ENCODE results near the gene PTEN. TPM values are rescaled to one million over a fixed set of nuclear protein-coding genes. Genes with fewer than 3 reads are reported as not detected.

Gene PTEN
- total RNA-seq, 1 experiment from 2014 or later, result 33.3 TPM

GRCh38 chr10:87976101-87976743 is 112.8 kb downstream of the PTEN start:
- DNase-seq (ENCODE audit: low read depth), result no peak

DNA sequence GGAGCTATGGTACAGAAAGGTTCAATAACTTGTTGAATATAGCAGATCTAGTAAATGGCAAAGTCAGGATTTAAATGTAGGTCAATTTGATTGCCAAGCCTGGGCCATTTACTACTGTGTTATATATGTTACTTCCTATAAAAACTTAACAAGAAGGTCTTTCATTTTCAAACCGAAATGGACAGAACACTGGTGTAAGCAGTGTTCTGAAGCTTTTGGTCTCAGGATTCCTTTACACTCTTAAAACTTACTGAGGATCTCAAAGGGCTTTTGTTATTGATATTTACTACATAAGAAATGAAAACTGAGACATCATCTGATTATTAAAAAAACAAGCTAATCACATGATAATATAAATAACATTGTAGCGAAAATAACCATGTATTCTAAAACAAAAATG is 114.7 kb downstream of the PTEN start:
- DNase-seq (ENCODE audit: low read depth), result no peak

GRCh38 chr10:87979847-87980246 is 116.4 kb downstream of the PTEN start:
- DNase-seq (ENCODE audit: low read depth), result no peak

GRCh38 chr10:87983716-87984115 is 120.3 kb downstream of the PTEN start:
- no peak for DNase-seq (ENCODE audit: low read depth)

DNA sequence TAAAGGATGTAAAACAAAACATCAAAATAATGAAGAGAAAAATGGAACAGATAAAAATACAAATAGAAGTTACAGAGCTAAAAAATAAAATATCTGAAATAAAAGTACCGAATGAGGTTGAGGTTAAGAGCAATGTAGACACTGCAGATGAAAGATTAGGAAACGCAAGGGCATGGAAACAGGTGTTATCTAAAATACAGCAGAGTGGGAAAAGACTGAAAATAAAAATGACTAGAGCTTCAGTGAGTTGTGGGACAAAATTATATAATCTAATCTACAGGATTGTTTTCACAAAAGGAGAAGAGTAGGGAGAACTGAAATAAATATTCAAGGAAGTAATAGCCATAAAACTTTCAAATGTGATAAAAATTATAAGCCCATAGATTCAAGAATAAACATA is 123.8 kb downstream of the PTEN start:
- DNase-seq (ENCODE audit: low read depth), result no peak

GRCh38 chr10:87991946-87992345 is 128.5 kb downstream of the PTEN start:
- DNase-seq (ENCODE audit: low read depth), result no peak

GRCh38 chr10:88004451-88004850 is 141.0 kb downstream of the PTEN start:
- DNase-seq (ENCODE audit: low read depth), result no peak

GRCh38 chr10:88006261-88006660 is 142.8 kb downstream of the PTEN start:
- DNase-seq (ENCODE audit: low read depth), result no peak

DNA sequence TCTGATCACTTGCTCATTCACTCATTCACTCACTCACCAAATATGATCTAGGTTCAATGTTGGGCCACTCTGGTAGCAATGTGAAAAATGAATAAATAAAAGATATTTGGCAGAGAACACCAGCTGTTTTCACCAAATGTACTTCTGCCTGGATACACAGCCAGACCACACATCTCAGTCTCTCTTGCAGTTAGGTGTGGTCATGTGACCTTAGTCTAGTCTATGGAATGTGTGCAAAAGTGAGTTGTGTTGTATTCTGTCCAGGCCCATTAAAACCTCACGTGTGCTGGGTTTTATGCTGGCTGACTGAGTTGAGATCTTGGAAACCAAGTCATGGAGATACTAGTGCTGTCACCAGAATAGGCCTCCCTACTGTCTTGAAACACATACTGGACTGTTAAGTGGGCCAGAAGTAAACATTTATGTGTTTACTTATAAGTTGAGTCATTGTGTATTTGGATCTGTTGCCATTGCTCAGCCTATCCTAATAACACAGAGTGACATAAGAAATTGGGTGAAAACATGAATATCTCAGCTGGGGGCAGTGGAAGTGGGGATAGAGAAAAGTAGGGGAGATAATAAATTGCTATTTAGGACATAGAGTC is 145.5 kb downstream of the PTEN start:
- DNase-seq (ENCODE audit: low read depth), result no peak

- DNase-seq (ENCODE audit: low read depth), result no peak
These were observed 149.2 kb downstream of the PTEN start for GRCh38 chr10:88012641-88013040.

- no peak for DNase-seq (ENCODE audit: low read depth)
These were observed 154.4 kb downstream of the PTEN start for GRCh38 chr10:88017781-88018180.

DNA sequence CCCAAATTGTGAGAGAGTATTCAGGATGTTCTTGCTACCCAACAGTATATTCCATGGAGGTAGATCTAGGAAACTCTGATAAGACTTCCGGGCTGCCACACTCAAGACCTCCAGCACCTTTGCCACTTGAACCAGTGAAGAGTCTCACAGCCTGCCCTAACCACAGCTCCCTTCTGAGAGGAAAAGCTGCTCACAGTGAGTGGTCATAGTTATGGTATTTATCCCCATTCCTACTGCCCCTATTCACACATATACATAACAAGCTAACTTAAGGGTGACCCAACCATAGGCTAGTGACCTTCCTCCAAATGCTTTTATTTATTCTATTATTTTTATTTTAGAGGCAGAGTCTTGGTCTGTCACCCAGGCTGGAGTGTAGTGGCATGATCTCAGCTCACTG is 156.3 kb downstream of the PTEN start:
- DNase-seq (ENCODE audit: low read depth), result no peak

Other genes with a start within 250 kb of the PTEN start
- gene PAPSS2, start 203.7 kb upstream of the PTEN start, total RNA-seq (2014; rRNA removed; shearing (Covaris generic)), result 6.3 and 9.9 TPM in 2 replicates
- 33.9 and 35.5 TPM in 2 replicates for gene ATAD1, start 45.4 kb upstream of the PTEN start, total RNA-seq (2014; rRNA removed; shearing (Covaris generic))
- 0.12 TPM in 1 of 2 replicates, not detected in the other for gene KLLN, start 92 bp upstream of the PTEN start, total RNA-seq (2014; rRNA removed; shearing (Covaris generic))

All from Daoy (cell line).